IPS DF 4.7 (cell line): ENCODE results near the gene ITGA11.

Experiments used
- DNase-seq: peaks from one replicate; pipeline ENCODE4 v3.0.0-alpha.2; 2013; ENCODE audit warnings: low spot score; ENCODE audit errors: extremely low read depth

ITGA11 gene

DNA sequence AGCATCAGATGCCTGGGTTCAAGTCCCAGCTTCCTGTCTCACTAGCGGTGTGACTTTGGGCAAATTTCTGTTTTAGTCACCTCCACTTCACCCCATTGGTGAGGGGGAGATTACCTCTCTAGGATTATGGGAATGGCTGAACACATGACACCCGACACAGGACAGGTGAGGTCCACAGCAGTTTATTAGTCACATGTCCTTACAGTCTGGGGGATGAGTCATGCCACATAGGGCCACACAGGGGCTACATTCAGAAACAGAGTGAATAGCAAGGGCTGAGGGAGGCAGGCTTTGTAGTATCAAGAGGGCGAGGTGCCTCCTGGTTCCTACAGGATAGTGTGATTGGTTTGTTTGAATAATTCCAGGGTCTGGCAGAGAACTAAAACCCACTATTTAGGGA lies 15.2 kb upstream of the ITGA11 start:
- DNase-seq: no peak

- no peak for DNase-seq
These were observed 13.4 kb upstream of the ITGA11 start for GRCh38 chr15:68445351-68445750.

- no peak for DNase-seq
These were observed 12.4 kb upstream of the ITGA11 start for GRCh38 chr15:68444336-68444735.

DNA sequence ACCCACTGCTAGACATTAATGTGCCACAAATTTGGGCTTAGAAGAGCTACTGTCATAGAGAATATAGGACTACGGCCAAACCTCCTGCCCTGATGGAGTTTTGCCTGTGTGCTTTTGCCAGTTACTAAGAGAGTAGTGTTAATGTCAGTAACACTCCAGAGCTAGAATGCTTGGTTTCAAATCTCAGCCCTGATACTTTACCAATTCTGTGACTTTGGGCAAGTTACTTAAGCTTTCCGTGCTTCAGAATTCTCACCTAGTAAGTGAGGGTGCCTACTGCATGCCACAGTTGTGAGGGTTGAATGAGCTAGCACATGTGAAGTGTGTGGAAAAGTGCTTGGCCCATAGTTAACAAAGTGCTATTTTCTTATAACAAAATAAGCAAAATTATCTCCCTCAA lies 10.9 kb upstream of the ITGA11 start:
- DNase-seq: no peak

GRCh38 chr15:68442041-68442440 lies 10.1 kb upstream of the ITGA11 start:
- DNase-seq: no peak

DNA sequence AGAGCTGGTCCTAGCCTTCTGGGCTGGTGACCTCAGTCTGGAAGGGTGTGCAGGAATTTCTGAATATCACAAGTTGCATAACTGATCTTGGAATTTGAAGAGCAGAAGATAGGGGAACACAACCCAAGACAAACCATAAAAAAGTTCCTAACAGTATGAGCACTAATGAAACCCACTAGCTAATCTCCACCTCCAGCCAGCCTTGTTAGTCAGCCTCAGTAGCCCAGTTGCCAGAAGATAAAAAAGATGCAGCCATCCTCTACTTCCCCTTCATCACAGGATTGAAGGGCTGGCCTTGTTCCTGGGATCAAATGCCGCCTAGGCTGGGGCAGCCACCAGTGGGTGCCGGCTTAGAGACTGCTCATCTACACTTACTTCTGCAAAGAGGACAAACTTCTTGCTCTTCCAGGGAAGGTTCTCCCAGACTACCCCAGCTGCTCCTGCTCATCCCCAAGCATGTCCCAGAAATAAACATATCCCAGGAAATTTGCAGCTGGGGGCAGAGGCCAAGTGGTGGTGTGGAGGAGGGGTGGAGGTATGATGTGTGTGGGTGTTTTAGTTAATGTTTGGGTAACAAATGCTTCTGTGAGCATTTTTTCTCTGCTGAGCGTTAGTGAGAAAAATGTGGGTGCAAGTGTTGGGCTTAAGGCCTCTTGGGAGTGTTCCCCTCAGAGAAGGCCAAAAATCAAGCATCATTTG lies 9.2 kb upstream of the ITGA11 start:
- DNase-seq: no peak

- DNase-seq: no peak
These were observed 8.2 kb upstream of the ITGA11 start for GRCh38 chr15:68440136-68440535.

GRCh38 chr15:68439506-68439905 lies 7.5 kb upstream of the ITGA11 start:
- no peak for DNase-seq

DNA sequence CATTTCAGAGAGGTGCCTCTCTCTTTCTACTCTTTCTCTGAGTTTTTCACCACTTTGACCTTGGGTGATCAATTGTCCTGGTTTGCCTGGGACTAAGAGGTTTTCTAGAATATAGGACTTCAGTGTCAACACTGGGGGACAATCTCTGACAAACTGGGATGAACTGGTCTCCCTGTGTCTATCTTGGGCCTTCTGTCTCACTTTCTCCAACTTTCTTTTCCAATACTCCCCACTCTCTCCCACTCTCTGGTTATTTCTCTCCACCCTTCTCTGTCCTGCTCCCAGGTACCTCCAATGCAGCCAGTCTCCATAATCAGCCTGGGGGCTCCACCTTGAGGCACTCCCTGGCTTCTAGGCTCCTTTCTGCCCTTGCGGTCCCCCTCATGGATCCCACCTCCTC lies 4.7 kb upstream of the ITGA11 start:
- no peak for DNase-seq

DNA sequence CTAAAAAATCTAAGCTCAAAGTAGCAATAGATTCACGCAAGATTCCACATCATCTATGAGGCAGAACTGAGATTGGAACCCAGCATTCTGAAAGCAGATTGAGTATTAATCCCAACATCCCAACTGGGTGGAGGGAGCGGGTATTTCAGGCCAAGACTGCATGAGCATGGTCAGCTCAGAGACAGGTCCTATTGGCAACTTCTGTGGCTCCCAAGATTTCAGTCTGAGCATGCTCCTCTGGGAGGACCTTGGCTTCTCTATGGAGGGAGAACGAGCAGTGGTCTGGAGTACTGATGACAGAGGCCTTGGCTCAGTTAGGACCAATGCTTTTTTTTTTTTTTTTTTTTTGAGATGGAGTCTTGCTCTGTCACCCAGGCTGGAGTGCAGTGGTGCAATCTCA lies 4.0 kb upstream of the ITGA11 start:
- no peak for DNase-seq

DNA sequence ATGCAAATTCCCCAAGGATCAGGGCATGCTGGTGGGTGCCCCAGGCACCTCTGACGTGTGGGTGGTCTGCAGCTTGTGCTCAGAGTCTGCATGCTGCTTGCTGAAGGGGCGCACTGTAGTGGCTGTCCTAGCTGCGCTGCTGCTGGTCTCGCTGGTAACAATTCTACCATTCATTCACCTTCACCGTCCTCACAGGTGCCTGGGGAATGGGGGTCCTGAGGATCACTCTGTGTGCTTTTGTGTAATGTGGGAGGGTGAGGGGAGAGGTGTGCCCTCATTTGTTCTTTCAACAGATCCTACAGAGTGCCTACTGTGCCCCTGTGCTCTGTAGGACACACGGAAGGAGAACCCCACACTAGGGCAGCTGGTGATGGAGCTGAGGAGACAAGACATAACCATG lies 2.1 kb upstream of the ITGA11 start:
- no peak for DNase-seq

DNA sequence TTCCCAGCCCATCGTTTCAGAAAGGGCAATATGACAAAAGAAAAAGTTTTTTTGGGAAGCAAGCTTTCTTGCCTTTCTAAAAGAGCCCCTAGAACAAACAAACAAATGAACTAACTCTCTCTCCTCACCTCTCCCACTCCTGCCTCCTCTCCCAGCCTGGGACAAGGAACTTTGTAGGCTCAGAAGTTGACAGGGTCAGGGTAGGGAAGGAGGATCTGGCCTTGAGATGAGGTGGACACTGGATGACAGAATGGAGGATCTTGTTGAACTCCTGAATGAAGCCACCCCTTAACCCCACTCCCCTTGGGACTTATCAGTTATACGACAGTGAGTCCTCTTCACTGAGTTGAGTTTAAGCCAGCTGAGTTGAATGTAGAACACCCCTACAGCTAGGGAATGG lies 1.6 kb upstream of the ITGA11 start:
- no peak for DNase-seq

DNA sequence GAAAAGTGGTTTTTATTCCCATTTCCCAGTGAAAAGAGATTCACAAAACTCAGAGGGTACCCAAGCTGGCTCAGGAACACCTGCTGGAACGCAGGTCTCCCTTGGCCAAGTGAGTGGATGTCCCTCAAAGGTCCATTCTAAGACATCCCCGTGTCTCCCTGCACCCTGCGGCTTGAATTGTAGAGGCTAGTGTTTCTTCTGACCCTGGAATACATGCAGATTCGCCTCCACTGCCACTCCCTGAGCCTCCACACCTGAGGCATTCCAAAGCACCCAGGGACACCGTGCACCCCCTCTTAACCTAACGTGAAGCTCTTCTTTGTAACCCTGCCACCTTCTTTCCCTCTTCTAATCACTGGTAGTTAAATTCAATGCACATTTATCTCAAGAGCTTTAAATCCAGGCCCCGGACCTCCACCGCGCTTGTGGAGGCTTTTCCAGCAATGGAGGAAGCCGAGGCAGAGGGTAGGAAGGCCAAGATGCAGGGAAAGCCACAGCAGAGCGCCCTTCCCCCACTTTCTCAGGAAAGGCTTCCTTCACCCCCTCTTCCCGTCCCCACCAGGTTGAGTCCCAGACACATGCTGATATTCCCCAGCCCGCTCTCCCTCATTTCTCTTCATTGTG lies 590 bp upstream of the ITGA11 start:
- DNase-seq: no peak

DNA sequence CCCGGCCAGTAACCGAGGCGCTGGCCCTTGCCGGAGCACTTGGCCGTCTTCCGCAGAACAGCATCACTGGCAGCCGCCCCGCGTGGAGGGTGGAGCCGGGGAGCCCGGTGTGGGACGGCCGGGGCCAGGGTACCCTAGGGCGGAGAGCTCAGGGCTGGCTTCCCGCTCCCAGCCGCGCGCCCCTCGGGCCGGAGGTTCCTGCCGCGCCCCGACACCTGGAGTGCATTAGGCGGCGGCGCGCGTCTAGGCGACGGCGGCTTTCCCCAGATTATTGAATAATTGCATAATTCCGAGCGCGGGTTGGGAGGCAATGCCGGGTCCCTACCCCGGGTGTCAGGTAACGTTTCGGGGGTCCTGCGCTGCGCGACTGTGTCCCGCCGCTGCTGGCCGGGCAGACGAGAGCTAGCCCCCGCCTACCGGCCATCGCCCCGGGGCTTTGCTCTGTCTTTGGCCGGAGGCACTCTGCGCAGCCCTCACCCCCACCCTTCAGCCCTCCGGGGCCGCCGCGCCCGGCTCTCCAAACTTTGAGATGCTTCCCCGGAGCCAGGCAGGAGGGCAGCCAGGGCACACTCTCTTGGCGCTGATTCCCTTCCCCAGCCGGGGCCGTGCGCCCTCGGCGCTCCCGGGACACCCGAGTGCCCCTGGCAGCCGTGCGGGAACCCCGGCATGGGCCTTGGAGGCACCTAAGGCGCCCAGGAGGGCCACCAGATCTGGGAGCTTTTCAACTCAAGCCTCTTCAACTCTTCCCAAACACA lies 749 bp downstream of the ITGA11 start:
- no peak for DNase-seq

DNA sequence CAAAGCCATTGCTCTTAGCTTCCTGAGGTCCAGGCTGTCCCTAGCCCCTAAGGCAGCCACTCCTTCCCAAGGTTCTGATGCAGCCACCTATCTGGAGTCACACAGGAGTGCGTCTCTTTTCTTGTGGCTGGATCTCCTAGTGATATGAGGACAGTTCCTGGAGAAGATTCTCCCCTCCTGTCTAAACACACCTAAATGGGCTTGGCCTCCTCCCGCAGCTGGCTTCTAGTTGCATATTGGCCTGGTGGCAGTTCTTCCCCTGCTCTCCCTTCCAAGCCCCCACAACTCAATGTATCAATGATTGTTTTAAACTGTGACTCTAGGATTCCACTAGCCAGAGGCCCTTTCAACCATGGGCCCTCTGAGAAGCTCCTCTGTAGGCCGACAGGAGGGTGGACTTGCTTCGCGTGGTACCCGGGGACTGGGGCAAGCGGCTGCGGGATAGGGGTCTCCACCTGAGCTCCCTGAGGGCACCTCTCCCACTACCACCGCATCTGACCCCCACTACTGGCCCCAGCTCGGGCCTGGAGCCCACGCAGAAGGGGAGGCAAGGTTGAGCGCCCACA lies 1.4 kb downstream of the ITGA11 start:
- DNase-seq: no peak

- no peak for DNase-seq
These were observed 2.1 kb downstream of the ITGA11 start for GRCh38 chr15:68429691-68430470.

DNA sequence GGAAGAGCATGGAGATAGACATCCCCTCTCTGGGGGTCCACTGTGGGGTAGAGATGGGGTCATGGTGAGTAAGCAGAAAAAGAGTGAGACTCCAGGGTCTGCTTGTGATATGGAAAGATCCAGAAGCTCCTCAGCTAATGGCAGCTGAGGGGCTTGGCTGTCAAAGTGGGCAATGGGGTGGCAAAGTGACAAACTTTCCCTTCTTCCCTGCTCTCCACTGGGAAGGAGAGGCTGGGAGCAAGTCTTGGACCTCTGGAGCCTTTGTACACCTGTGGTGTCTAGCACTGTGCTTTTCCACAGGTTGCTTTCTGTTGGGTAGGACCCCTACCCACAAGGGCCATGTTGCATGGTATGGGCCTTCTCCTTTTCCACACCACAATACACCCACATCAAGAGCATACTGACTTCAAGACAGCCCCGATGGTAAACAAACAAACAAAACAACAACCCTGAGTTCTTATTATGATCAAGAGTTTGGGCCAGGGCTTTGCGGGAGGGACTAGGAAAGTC lies 3.5 kb downstream of the ITGA11 start:
- DNase-seq: no peak

- no peak for DNase-seq
These were observed 4.0 kb downstream of the ITGA11 start for GRCh38 chr15:68427963-68428362.

- no peak for DNase-seq
These were observed 4.6 kb downstream of the ITGA11 start for GRCh38 chr15:68427366-68427765.

DNA sequence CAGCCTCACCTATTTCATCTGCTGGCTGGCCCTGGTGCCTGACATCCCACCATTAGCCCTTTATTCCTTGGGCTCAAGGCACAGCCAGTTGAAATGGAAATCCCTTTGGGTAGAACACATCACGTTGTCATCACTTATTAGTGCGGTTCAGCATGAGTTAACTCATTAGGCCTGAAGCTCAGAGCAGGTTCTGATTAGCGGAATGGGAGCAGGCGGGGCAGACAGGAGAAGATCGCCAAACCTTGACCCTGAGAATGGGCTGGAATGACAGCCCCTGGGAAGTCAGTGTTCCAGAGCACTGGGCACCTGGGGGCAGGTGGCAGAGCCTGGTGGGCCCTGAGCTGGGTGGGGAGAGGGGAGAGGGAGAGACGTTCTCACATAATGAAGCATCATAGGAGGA lies 5.8 kb downstream of the ITGA11 start:
- no peak for DNase-seq

GRCh38 chr15:68425428-68426060 lies 6.4 kb downstream of the ITGA11 start:
- no peak for DNase-seq
